GM23338 (cell line): ENCODE results near the gene RSU1. TPM values are rescaled to one million over a fixed set of nuclear protein-coding genes. Genes with fewer than 3 reads are reported as not detected.

Experiments used
- CREB1 ChIP-seq: fragments of 250-450 bp; sonication (Bioruptor Pico); IDR thresholded peaks from 2 replicates; pipeline ENCODE4 v1.5.0; 2020; ENCODE audit warnings: low read depth, mild to moderate bottlenecking, moderate library complexity
- EZH2 ChIP-seq: fragments of 200-600 bp; sonication (generic); IDR thresholded peaks from one replicate; pipeline ENCODE4 v1.8.0; 2017; ENCODE audit warnings: antibody characterized with exemption, mild to moderate bottlenecking, low read depth; ENCODE audit not compliant: unreplicated experiment
- EZH2phosphoT487 ChIP-seq: fragments of 200-600 bp; sonication (generic); IDR thresholded peaks from one replicate; pipeline ENCODE4 v1.8.1; 2018; ENCODE audit warnings: antibody characterized with exemption; ENCODE audit not compliant: unreplicated experiment
- JUNB ChIP-seq: IDR thresholded peaks from one replicate; pipeline ENCODE4 v1.6.1; 2016; ENCODE audit warnings: antibody characterized with exemption; ENCODE audit not compliant: unreplicated experiment
- NANOG ChIP-seq: IDR thresholded peaks from 2 replicates; pipeline ENCODE4 v1.6.1; 2016; ENCODE audit warnings: antibody characterized with exemption, borderline replicate concordance
- polyA plus RNA-seq: library from polyadenylated mRNA; unstranded; fragments of >200 nt; fragmentation: Nextera tagmentation; extraction: Ambion mirVana; gene quantifications from 2 replicates; pipeline ENCODE4 v1.2.1, GENCODE V29; 2016
- total RNA-seq: library from RNA; depleted of rRNA; stranded (reverse); fragments of >200 nt; shearing (Covaris generic); gene quantifications from 2 replicates; pipeline ENCODE4 v1.2.3, GENCODE V29; 2014
- TF ChIP-seq, protein P1 (sequence below): fragments of 250-450 bp; sonication (Bioruptor Pico); IDR thresholded peaks from 2 replicates; pipeline ENCODE4 v1.5.0; 2020; ENCODE audit warnings: mild to moderate bottlenecking, moderate library complexity
- TF ChIP-seq, protein P2 (sequence below): IDR thresholded peaks from 2 replicates; pipeline ENCODE4 v1.6.1; 2016; ENCODE audit warnings: antibody characterized with exemption
- TF ChIP-seq, protein P3 (sequence below): IDR thresholded peaks from one replicate; pipeline ENCODE4 v1.6.1; 2018; ENCODE audit warnings: antibody characterized with exemption; ENCODE audit not compliant: unreplicated experiment

The RSU1 gene
- total and polyA plus RNA-seq, 2 experiments from 2014 or later: 62.7 to 96.2 TPM

DNA sequence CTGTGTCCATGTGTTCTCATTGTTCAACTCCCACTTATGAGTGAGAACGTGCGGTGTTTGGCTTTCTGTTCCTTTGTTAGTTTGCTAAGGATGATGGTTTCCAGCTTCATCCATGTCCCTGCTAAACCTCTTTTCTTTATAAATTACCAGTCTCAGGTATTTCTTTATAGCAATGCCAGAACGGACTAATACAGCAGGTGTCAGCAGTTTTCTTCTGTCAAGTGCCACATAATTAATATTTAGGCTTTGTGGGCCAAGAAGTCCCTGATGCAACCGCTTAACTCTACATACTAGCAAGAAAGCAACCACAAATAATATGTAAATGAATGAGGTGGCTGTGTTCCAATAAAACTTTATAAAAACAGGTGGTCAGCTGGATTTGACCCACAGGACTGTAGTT, 269.3 kb downstream of the RSU1 start (continued):
- TF ChIP-seq, protein P1, sequence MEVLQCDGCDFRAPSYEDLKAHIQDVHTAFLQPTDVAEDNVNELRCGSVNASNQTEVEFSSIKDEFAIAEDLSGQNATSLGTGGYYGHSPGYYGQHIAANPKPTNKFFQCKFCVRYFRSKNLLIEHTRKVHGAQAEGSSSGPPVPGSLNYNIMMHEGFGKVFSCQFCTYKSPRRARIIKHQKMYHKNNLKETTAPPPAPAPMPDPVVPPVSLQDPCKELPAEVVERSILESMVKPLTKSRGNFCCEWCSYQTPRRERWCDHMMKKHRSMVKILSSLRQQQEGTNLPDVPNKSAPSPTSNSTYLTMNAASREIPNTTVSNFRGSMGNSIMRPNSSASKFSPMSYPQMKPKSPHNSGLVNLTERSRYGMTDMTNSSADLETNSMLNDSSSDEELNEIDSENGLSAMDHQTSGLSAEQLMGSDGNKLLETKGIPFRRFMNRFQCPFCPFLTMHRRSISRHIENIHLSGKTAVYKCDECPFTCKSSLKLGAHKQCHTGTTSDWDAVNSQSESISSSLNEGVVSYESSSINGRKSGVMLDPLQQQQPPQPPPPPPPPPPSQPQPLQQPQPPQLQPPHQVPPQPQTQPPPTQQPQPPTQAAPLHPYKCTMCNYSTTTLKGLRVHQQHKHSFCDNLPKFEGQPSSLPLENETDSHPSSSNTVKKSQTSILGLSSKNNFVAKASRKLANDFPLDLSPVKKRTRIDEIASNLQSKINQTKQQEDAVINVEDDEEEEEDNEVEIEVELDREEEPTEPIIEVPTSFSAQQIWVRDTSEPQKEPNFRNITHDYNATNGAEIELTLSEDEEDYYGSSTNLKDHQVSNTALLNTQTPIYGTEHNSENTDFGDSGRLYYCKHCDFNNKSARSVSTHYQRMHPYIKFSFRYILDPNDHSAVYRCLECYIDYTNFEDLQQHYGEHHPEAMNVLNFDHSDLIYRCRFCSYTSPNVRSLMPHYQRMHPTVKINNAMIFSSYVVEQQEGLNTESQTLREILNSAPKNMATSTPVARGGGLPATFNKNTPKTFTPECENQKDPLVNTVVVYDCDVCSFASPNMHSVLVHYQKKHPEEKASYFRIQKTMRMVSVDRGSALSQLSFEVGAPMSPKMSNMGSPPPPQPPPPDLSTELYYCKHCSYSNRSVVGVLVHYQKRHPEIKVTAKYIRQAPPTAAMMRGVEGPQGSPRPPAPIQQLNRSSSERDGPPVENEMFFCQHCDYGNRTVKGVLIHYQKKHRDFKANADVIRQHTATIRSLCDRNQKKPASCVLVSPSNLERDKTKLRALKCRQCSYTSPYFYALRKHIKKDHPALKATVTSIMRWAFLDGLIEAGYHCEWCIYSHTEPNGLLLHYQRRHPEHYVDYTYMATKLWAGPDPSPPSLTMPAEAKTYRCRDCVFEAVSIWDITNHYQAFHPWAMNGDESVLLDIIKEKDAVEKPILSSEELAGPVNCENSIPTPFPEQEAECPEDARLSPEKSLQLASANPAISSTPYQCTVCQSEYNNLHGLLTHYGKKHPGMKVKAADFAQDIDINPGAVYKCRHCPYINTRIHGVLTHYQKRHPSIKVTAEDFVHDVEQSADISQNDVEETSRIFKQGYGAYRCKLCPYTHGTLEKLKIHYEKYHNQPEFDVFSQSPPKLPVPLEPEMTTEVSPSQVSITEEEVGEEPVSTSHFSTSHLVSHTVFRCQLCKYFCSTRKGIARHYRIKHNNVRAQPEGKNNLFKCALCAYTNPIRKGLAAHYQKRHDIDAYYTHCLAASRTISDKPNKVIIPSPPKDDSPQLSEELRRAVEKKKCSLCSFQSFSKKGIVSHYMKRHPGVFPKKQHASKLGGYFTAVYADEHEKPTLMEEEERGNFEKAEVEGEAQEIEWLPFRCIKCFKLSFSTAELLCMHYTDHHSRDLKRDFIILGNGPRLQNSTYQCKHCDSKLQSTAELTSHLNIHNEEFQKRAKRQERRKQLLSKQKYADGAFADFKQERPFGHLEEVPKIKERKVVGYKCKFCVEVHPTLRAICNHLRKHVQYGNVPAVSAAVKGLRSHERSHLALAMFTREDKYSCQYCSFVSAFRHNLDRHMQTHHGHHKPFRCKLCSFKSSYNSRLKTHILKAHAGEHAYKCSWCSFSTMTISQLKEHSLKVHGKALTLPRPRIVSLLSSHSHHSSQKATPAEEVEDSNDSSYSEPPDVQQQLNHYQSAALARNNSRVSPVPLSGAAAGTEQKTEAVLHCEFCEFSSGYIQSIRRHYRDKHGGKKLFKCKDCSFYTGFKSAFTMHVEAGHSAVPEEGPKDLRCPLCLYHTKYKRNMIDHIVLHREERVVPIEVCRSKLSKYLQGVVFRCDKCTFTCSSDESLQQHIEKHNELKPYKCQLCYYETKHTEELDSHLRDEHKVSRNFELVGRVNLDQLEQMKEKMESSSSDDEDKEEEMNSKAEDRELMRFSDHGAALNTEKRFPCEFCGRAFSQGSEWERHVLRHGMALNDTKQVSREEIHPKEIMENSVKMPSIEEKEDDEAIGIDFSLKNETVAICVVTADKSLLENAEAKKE (CRISPR knock-in tag): no peak
- TF ChIP-seq, protein P2, sequence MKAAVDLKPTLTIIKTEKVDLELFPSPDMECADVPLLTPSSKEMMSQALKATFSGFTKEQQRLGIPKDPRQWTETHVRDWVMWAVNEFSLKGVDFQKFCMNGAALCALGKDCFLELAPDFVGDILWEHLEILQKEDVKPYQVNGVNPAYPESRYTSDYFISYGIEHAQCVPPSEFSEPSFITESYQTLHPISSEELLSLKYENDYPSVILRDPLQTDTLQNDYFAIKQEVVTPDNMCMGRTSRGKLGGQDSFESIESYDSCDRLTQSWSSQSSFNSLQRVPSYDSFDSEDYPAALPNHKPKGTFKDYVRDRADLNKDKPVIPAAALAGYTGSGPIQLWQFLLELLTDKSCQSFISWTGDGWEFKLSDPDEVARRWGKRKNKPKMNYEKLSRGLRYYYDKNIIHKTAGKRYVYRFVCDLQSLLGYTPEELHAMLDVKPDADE: no peak
- TF ChIP-seq JUNB (no peak), EZH2 (no peak), NANOG (no peak), EZH2phosphoT487 (no peak), CREB1 (CRISPR knock-in tag) (no peak)
- TF ChIP-seq, protein P3, sequence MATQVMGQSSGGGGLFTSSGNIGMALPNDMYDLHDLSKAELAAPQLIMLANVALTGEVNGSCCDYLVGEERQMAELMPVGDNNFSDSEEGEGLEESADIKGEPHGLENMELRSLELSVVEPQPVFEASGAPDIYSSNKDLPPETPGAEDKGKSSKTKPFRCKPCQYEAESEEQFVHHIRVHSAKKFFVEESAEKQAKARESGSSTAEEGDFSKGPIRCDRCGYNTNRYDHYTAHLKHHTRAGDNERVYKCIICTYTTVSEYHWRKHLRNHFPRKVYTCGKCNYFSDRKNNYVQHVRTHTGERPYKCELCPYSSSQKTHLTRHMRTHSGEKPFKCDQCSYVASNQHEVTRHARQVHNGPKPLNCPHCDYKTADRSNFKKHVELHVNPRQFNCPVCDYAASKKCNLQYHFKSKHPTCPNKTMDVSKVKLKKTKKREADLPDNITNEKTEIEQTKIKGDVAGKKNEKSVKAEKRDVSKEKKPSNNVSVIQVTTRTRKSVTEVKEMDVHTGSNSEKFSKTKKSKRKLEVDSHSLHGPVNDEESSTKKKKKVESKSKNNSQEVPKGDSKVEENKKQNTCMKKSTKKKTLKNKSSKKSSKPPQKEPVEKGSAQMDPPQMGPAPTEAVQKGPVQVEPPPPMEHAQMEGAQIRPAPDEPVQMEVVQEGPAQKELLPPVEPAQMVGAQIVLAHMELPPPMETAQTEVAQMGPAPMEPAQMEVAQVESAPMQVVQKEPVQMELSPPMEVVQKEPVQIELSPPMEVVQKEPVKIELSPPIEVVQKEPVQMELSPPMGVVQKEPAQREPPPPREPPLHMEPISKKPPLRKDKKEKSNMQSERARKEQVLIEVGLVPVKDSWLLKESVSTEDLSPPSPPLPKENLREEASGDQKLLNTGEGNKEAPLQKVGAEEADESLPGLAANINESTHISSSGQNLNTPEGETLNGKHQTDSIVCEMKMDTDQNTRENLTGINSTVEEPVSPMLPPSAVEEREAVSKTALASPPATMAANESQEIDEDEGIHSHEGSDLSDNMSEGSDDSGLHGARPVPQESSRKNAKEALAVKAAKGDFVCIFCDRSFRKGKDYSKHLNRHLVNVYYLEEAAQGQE: no peak
